Uterus (tissue), 4 donors: Measurements from ENCODE around the gene SERINC2. TPM values are rescaled to one million over a fixed set of nuclear protein-coding genes. Genes with fewer than 3 reads are reported as not detected.
"Not testable (repeated sequence)": the region's sequence is repeated elsewhere in the genome, so short reads cannot be mapped to it uniquely, and the experiment has no call there.

Experiments used
- DNase-seq, 2 donors: peaks; one replicate each; pipeline ENCODE4 v3.0.0-alpha.2; 2019 to 2020
- H3K27ac ChIP-seq, 2 donors: fragments of 200-600 bp; sonication (generic); 1 replicate in 1 of 2; 2 replicates in 1 of 2; pipeline ENCODE4 v1.5.1; 2016 to 2018
- H3K27me3 ChIP-seq, 2 donors: fragments of 200-600 bp; sonication (generic); one replicate each; pipeline ENCODE4 v1.5.1; 2018 to 2019; ENCODE audit warnings: control low read depth in 1 of 2
- H3K36me3 ChIP-seq, 2 donors: fragments of 200-600 bp; sonication (generic); one replicate each; pipeline ENCODE4 v1.5.1; 2019; ENCODE audit warnings: control low read depth in 1 of 2
- H3K4me1 ChIP-seq, 2 donors: fragments of 200-600 bp; sonication (generic); one replicate each; pipeline ENCODE4 v1.5.1; 2018 to 2019; ENCODE audit warnings: control low read depth in 1 of 2
- H3K4me3 ChIP-seq, 2 donors: fragments of 200-600 bp; sonication (generic); 1 replicate in 1 of 2; 2 replicates in 1 of 2; pipeline ENCODE4 v1.5.1; 2018 to 2019; ENCODE audit warnings: mild to moderate bottlenecking in 1 of 2
- H3K9me3 ChIP-seq, 2 donors: fragments of 200-600 bp; sonication (generic); one replicate each; pipeline ENCODE4 v1.5.1; 2019; ENCODE audit warnings: control low read depth in 1 of 2
- POLR2A ChIP-seq, 2 donors: fragments of 450-650 bp; IDR thresholded peaks; one replicate each; pipeline ENCODE4 v1.6.1; 2016; ENCODE audit warnings: antibody characterized with exemption in 2 of 2, mild to moderate bottlenecking in 1 of 2, moderate library complexity in 1 of 2
- intact Hi-C: fragments of 100-400 bp; cut with DNase I; formaldehyde crosslinking; loops from one replicate; pipeline ENCODE4 v1.15.1; 2023; ENCODE audit warnings: low total_unique reads
- total RNA-seq, 4 donors: library from RNA; depleted of rRNA in 3 of 4; stranded (reverse); fragments of >200 nt in 3 of 4; gene quantifications; one replicate each; pipeline versions ENCODE4 v1.1.0 to v1.2.4, GENCODE V29; 2014 to 2023
- TF ChIP-seq, protein P1 (sequence below), 4 experiments: fragments of 200-600 bp in 2 of 4; fragments of 450-650 bp in 2 of 4; sonication (generic) in 2 of 4; IDR thresholded peaks; one replicate each; pipeline ENCODE4 v1.5.1; 2016 to 2019; ENCODE audit warnings: antibody characterized with exemption in 4 of 4, mild to moderate bottlenecking in 2 of 4, moderate library complexity in 1 of 4
- donor health status: DM: yes; HTN: yes; CAD: no.

SERINC2 gene
- total RNA-seq, 4 donors from 2014 or later, result 0.29 to 3.9 (median 1.7) TPM; not detected in 1

DNA sequence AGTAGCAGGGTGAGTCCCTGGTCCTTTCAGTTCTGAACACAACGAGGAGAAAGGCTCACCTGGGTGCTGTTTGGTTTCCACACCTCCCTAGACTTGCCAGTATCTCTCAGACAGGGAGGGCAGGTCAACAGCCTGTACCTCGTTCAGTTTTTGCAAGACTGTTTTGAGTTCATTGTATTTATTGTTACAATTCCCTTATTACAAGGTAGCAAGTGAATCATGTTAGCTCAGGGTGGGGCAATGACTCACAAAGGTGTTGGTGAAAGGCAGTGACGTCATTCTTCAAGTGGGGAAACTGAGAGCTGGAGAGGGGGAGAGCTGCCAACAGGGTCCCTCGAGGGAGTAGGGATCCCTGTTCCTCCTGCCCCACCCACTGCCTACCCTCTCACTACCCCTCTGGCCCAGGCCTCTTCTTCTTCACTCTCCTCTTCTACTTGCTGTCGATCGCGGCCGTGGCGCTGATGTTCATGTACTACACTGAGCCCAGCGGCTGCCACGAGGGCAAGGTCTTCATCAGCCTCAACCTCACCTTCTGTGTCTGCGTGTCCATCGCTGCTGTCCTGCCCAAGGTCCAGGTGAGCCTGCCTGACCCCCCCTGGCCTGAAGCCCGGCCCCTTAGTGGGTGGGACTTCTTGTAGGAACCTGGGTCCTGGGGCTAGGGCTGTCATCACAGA is 13.4 kb downstream of the SERINC2 start:
- TF ChIP-seq, protein P1, sequence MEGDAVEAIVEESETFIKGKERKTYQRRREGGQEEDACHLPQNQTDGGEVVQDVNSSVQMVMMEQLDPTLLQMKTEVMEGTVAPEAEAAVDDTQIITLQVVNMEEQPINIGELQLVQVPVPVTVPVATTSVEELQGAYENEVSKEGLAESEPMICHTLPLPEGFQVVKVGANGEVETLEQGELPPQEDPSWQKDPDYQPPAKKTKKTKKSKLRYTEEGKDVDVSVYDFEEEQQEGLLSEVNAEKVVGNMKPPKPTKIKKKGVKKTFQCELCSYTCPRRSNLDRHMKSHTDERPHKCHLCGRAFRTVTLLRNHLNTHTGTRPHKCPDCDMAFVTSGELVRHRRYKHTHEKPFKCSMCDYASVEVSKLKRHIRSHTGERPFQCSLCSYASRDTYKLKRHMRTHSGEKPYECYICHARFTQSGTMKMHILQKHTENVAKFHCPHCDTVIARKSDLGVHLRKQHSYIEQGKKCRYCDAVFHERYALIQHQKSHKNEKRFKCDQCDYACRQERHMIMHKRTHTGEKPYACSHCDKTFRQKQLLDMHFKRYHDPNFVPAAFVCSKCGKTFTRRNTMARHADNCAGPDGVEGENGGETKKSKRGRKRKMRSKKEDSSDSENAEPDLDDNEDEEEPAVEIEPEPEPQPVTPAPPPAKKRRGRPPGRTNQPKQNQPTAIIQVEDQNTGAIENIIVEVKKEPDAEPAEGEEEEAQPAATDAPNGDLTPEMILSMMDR (IDR thresholded peaks at IDR 0.05), result no peak
- no peak for TF ChIP-seq POLR2A (IDR thresholded peaks at IDR 0.05)
- Histone ChIP-seq H3K36me3 (no peaks in the 10 kb centered on the region), H3K4me1 (no peaks in the 10 kb centered on the region), H3K4me3 (no peak overlapping the region), H3K27me3 (no peaks in the 10 kb centered on the region), H3K9me3 (no peaks in the 10 kb centered on the region), H3K27ac (no peak overlapping the region)
- DNase-seq, result no peak
- intact Hi-C loops, result no loop called here

DNA sequence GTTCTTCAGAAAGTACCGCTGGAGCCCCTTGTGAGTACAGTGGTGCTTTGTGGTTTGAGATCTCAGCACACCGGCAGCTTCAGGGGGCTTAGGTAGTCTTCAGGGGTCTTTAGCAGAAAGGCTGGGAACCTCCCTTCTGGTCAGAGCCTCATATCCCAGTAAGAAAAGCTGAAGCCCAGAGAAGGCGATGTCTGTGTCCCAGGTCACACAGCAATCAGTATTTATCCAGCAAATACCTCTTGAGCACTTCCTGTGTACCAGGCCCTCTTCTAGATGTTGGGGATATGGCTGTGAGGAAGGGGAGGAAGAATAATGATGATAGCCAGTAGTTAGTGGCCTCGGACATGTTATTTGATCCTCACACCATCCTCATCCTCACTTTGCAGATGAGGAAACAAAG is 14.3 kb downstream of the SERINC2 start:
- intact Hi-C loops, result no loop called here
- Histone ChIP-seq H3K27ac (no peak overlapping the region), H3K36me3 (no peaks in the 10 kb centered on the region), H3K4me1 (no peaks in the 10 kb centered on the region), H3K27me3 (no peaks in the 10 kb centered on the region), H3K4me3 (no peak overlapping the region), H3K9me3 (no peaks in the 10 kb centered on the region)
- TF ChIP-seq POLR2A (IDR thresholded peaks at IDR 0.05), result no peak
- no peak for DNase-seq

DNA sequence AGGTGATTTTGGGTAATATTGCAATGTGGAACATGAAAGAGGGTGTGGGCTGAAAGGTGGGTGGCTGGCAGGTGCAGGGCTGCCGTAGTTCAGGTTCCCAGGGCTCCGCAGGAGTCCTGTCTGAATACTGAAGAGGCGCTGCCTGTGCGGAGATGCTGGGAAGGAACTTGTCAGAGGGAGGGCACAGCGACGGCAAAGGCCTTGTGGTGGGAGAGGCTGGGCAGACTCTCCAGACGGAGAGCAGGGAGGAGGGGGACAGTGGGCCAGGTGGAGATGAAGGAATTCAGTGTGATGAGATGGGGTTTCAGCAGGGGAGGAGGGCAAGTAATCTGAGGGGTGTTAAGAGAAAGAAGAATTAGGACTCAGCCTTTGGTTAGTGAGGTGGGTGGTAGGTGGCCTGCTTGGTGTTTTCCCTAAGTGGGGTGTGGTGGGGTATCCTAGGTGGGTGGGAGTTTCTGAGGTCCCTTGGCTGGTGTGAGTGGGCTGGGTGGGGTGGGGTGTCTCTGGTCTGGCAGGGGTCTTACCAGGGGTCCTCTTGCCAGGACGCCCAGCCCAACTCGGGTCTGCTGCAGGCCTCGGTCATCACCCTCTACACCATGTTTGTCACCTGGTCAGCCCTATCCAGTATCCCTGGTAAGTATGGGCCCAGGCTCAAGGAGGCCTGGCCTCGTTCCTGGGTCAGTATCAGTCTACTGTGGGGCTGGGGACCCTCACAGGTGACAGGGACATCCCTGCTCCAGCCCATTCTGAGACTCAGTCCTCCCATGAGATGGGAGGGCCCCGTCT is 15.6 kb downstream of the SERINC2 start:
- Histone ChIP-seq H3K9me3 (no peaks in the 10 kb centered on the region), H3K36me3 (no peaks in the 10 kb centered on the region), H3K27me3 (no peaks in the 10 kb centered on the region), H3K4me3 (no peak overlapping the region), H3K4me1 (no peaks in the 10 kb centered on the region), H3K27ac (no peak overlapping the region)
- no peak for TF ChIP-seq POLR2A (IDR thresholded peaks at IDR 0.05)
- TF ChIP-seq, protein P1 (IDR thresholded peaks at IDR 0.05), result no peak
- DNase-seq, result no peak
- intact Hi-C loops, result no loop called here

DNA sequence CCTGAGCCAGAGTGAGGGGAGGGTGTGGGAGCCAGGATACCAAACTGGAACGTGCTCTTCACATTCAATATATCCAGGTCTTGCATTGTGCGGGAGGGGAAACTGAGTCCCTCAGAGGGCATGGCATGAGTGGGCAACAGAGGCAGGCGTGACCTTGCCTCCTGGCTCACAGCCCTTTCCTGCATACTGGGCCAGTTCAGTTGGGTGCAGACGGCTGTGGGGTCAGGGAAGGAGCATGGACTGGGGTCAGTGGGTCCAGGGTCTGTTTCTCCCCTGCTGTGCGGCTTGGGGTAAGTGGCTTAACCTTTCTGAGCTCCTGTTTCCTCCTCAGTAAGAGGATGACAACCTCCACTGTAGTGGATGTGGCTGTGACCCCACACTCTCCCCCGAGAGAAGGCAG is 16.6 kb downstream of the SERINC2 start:
- H3K4me1 ChIP-seq, result no peaks in the 10 kb centered on the region
- H3K4me3 ChIP-seq, result no peak overlapping the region
- no peaks in the 10 kb centered on the region for H3K36me3 ChIP-seq
- no peaks in the 10 kb centered on the region for H3K27me3 ChIP-seq
- no peaks in the 10 kb centered on the region for H3K9me3 ChIP-seq
- TF ChIP-seq POLR2A (IDR thresholded peaks at IDR 0.05), result no peak
- TF ChIP-seq, protein P1 (IDR thresholded peaks at IDR 0.05), result no peak
- no peak overlapping the region for H3K27ac ChIP-seq
- intact Hi-C loops, result no loop called here
- DNase-seq, result no peak

DNA sequence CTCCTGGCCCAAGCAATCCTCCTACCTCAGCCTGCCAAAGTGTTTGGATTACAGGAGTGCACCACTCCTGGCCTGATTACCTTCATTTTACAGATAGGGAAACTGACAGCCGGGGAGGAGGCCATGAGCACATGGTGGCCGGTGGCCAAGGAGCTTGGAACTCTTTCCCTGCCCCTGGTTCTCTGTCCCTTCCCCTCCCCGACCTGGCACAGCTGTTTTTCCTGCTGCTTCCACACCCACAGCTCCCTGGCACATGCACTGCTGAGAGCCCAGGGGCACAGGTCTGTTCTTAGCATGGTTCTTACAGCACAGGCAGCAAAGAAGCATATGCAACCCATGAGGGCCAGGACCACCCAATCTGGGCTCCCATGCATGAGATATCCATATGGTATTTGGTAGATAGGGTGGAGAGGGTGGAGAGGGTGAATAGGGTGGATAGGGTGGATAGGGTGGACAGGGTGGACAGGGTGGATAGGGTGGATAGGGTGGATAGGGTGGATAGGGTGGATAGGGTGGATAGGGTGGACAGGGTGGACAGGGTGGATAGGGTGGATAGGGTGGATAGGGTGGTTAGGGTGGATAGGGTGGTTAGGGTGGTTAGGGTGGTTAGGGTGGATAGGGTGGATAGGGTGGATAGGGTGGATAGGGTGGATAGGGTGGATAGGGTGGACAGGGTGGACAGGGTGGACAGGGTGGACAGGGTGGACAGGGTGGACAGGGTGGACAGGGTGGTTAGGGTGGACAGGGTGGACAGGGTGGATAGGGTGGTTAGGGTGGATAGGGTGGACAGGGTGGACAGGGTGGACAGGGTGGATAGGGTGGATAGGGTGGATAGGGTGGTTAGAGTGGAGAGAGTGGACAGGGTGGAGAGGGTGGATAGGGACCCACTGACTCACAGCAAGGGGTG is 18.6 kb downstream of the SERINC2 start:
- H3K4me3 ChIP-seq, H3K4me1 ChIP-seq, H3K27me3 ChIP-seq, H3K36me3 ChIP-seq, H3K9me3 ChIP-seq, H3K27ac ChIP-seq, DNase-seq, intact Hi-C loops: not testable (repeated sequence)
